HepG2 (cell line): ENCODE data around the gene SMTNL2. TPM values are rescaled to one million over a fixed set of nuclear protein-coding genes. Genes with fewer than 3 reads are reported as not detected.

Source experiments
- GATAD1 ChIP-seq: IDR thresholded peaks from 2 replicates; pipeline ENCODE4 v1.6.1; 2016; ENCODE audit warnings: missing genetic modification reagents, missing compliant biosample characterization
- GRHL1 ChIP-seq: sonication (generic); formaldehyde crosslinking; conservative IDR thresholded peaks from 2 replicates; pipeline ENCODE4 v1.8.0; 2022; ENCODE audit warnings: missing genetic modification reagents
- GTF2F1 ChIP-seq: fragments of 150-350 bp; IDR thresholded peaks from 2 replicates; pipeline ENCODE4 v1.6.1; 2014; ENCODE audit warnings: low read length
- HDAC6 ChIP-seq: fragments of 200-600 bp; sonication (generic); IDR thresholded peaks from 2 replicates; pipeline ENCODE4 v1.7.0; 2017; ENCODE audit warnings: mild to moderate bottlenecking, antibody characterized with exemption, low read length, low read depth
- HNRNPLL ChIP-seq: fragments of 200-400 bp; formaldehyde crosslinking; IDR thresholded peaks from 2 replicates; pipeline ENCODE4 v1.6.1; 2017; ENCODE audit warnings: mild to moderate bottlenecking, low read depth, low read length; ENCODE audit not compliant: poor library complexity, severe bottlenecking
- JDP2 ChIP-seq: sonication (generic); formaldehyde crosslinking; IDR thresholded peaks from 2 replicates; pipeline ENCODE4 v1.8.1; 2022; ENCODE audit warnings: missing genetic modification reagents, borderline replicate concordance
- JUND ChIP-seq: sonication (generic); formaldehyde crosslinking; IDR thresholded peaks from 2 replicates; pipeline ENCODE4 v1.8.0; 2022; ENCODE audit warnings: mild to moderate bottlenecking, missing genetic modification reagents
- KAT8 ChIP-seq: IDR thresholded peaks from 2 replicates; pipeline ENCODE4 v1.6.1; 2016; ENCODE audit warnings: missing genetic modification reagents, missing compliant biosample characterization
- KLF15 ChIP-seq: sonication (generic); formaldehyde crosslinking; IDR thresholded peaks from 2 replicates; pipeline ENCODE4 v1.8.1; 2023; ENCODE audit warnings: borderline replicate concordance, mild to moderate bottlenecking, inconsistent platforms, missing genetic modification reagents, mixed read lengths
- MEIS2 ChIP-seq: sonication (generic); formaldehyde crosslinking; IDR thresholded peaks from 2 replicates; pipeline ENCODE4 v1.9.0; 2021; ENCODE audit warnings: mild to moderate bottlenecking, missing genetic modification reagents
- NCOA5 ChIP-seq: sonication (generic); formaldehyde crosslinking; IDR thresholded peaks from 2 replicates; pipeline ENCODE4 v1.4.0; 2020; ENCODE audit warnings: missing genetic modification reagents
- PATZ1 ChIP-seq: sonication (generic); formaldehyde crosslinking; IDR thresholded peaks from 2 replicates; pipeline ENCODE4 v1.4.0; 2020; ENCODE audit warnings: missing genetic modification reagents
- RXRB ChIP-seq: IDR thresholded peaks from 2 replicates; pipeline ENCODE4 v1.6.1; 2016; ENCODE audit warnings: borderline replicate concordance, missing genetic modification reagents, missing compliant biosample characterization
- SMAD1 ChIP-seq: sonication (generic); formaldehyde crosslinking; IDR thresholded peaks from 2 replicates; pipeline ENCODE4 v1.4.0; 2020; ENCODE audit warnings: missing genetic modification reagents, low read depth, mild to moderate bottlenecking, borderline replicate concordance
- TCF7L2 ChIP-seq: IDR thresholded peaks from 2 replicates; pipeline ENCODE4 v1.6.1; 2011; ENCODE audit warnings: mild to moderate bottlenecking, low read depth, low read length, moderate library complexity
- XBP1 ChIP-seq: sonication (generic); formaldehyde crosslinking; IDR thresholded peaks from 2 replicates; pipeline ENCODE4 v1.5.0; 2020; ENCODE audit warnings: missing genetic modification reagents
- ZNF224 ChIP-seq: sonication (generic); formaldehyde crosslinking; IDR thresholded peaks from 2 replicates; pipeline ENCODE4 v1.5.0; 2020; ENCODE audit warnings: mild to moderate bottlenecking, missing genetic modification reagents
- ZNF264 ChIP-seq: sonication (generic); formaldehyde crosslinking; IDR thresholded peaks from 2 replicates; pipeline ENCODE4 v1.4.0; 2020; ENCODE audit warnings: missing genetic modification reagents
- ZNF281 ChIP-seq: sonication (generic); formaldehyde crosslinking; IDR thresholded peaks from 2 replicates; pipeline ENCODE4 v1.4.0; 2020; ENCODE audit warnings: missing genetic modification reagents, borderline replicate concordance
- ZNF326 ChIP-seq: sonication (generic); formaldehyde crosslinking; IDR thresholded peaks from 2 replicates; pipeline ENCODE4 v1.4.0; 2020; ENCODE audit warnings: missing genetic modification reagents, borderline replicate concordance
- ZNF33B ChIP-seq: sonication (generic); formaldehyde crosslinking; IDR thresholded peaks from 2 replicates; pipeline ENCODE4 v1.5.1; 2020; ENCODE audit warnings: mild to moderate bottlenecking, missing genetic modification reagents
- ZNF432 ChIP-seq: sonication (generic); formaldehyde crosslinking; IDR thresholded peaks from 2 replicates; pipeline ENCODE4 v1.5.0; 2020; ENCODE audit warnings: missing genetic modification reagents, mild to moderate bottlenecking, borderline replicate concordance
- ZNF562 ChIP-seq: sonication (generic); formaldehyde crosslinking; IDR thresholded peaks from 2 replicates; pipeline ENCODE4 v1.8.0; 2022; ENCODE audit warnings: missing genetic modification reagents, borderline replicate concordance
- ZNF878 ChIP-seq: sonication (generic); formaldehyde crosslinking; IDR thresholded peaks from 2 replicates; pipeline ENCODE4 v1.8.1; 2023; ENCODE audit warnings: mild to moderate bottlenecking, missing genetic modification reagents, moderate library complexity
- ZSCAN30 ChIP-seq: sonication (generic); formaldehyde crosslinking; IDR thresholded peaks from 2 replicates; pipeline ENCODE4 v1.5.0; 2020; ENCODE audit warnings: mild to moderate bottlenecking, missing genetic modification reagents
- polyA plus RNA-seq, 8 experiments: library from polyadenylated mRNA; depleted of rRNA in 3 of 8; stranded (reverse) in 7 of 8; unstranded in 1 of 8; fragments of >200 nt; fragmentation: Illumina TruSeq in 4 of 8; extraction: Trizol in 4 of 8; gene quantifications; 2 replicates each; pipeline versions ENCODE4 v1.2.1 to v1.2.3, GENCODE V29; 2011 to 2016; ENCODE audit warnings: low read depth in 4 of 8, missing spikeins in 1 of 8, mixed read lengths in 1 of 8; ENCODE audit not compliant: insufficient read depth in 1 of 8
- total RNA-seq, 5 experiments: library from RNA; depleted of rRNA; stranded (reverse); fragments of >200 nt; fragmentation: Illumina TruSeq; extraction: Trizol; gene quantifications; 2 replicates each; pipeline ENCODE4 v1.2.3, GENCODE V29; 2016; ENCODE audit warnings: low read depth in 1 of 5

The SMTNL2 gene
- total and polyA plus RNA-seq, 2 of the 13 experiments (the other 11 are each of a cell fraction or from before 2014, with no cell fraction given): 0.41 to 5.1 TPM

- TF ChIP-seq GRHL1 (CRISPR knock-in tag) (no peak), ZNF432 (CRISPR knock-in tag) (no peak), KAT8 (CRISPR knock-in tag) (no peak), MEIS2 (no peak; the same call in 1 of the 2 replicates), ZNF264 (CRISPR knock-in tag) (no peak), ZNF562 (CRISPR knock-in tag) (no peak), JDP2 (no peak), SMAD1 (CRISPR knock-in tag) (no peak), GATAD1 (CRISPR knock-in tag) (no peak), ZNF33B (no peak), NCOA5 (CRISPR knock-in tag) (no peak), ZNF878 (CRISPR knock-in tag) (no peak), ZNF281 (CRISPR knock-in tag) (peak; percentile 37; the same call in 1 of the 2 replicates), HDAC6 (no peak), RXRB (CRISPR knock-in tag) (no peak), JUND (CRISPR knock-in tag) (no peak), HNRNPLL (peak; percentile 34), ZNF326 (CRISPR knock-in tag) (no peak), XBP1 (CRISPR knock-in tag) (no peak), GTF2F1 (no peak), ZSCAN30 (no peak), TCF7L2 (no peak), ZNF224 (CRISPR knock-in tag) (no peak), PATZ1 (CRISPR knock-in tag) (peak; percentile 62), KLF15 (CRISPR knock-in tag) (no peak)
Measured at GRCh38 chr17:4576729-4577322, 7.5 kb upstream of the SMTNL2 start (continued).
